GM21528 (cell line): ENCODE results near the gene FSTL3.
"Not testable (repeated sequence)": the region's sequence is repeated elsewhere in the genome, so short reads cannot be mapped to it uniquely, and the experiment has no call there.

Experiments used
- ATAC-seq: cut with Tn5 transposase; IDR thresholded peaks from one replicate; pipeline ENCODE4 v1.9.1; 2021; ENCODE audit warnings: mild to moderate bottlenecking, moderate library complexity; ENCODE audit not compliant: unreplicated experiment, low FRiP score

FSTL3 gene

GRCh38 chr19:680287-681028 is 4.3 kb downstream of the FSTL3 start:
- peak; percentile 63 for ATAC-seq

GRCh38 chr19:681029-682019 is 5.1 kb downstream of the FSTL3 start:
- no peak for ATAC-seq

- ATAC-seq: no peak
Measured at GRCh38 chr19:682678-683320, 6.6 kb downstream of the FSTL3 start.

GRCh38 chr19:685454-685931 is 9.3 kb downstream of the FSTL3 start:
- ATAC-seq: no peak

GRCh38 chr19:686589-687297 is 10.6 kb downstream of the FSTL3 start:
- no peak for ATAC-seq

GRCh38 chr19:687569-688166 is 11.5 kb downstream of the FSTL3 start:
- no peak for ATAC-seq

GRCh38 chr19:688214-688613 is 12.0 kb downstream of the FSTL3 start:
- ATAC-seq: no peak

GRCh38 chr19:688992-689391 is 12.8 kb downstream of the FSTL3 start:
- no peak for ATAC-seq

- no peak for ATAC-seq
Measured at GRCh38 chr19:690203-690602, 14.0 kb downstream of the FSTL3 start.

GRCh38 chr19:694481-695351 is 18.5 kb downstream of the FSTL3 start:
- no peak for ATAC-seq

- ATAC-seq: no peak
Measured at GRCh38 chr19:695352-695949, 19.3 kb downstream of the FSTL3 start, which contains the start of gene PRSS57. Gene PRSS57 (minus strand): TSS chr19:695452. CDS start chr19:695430, 22 bp downstream.

GRCh38 chr19:698529-698928 is 22.3 kb downstream of the FSTL3 start:
- not testable (repeated sequence) for ATAC-seq

- ATAC-seq: not testable (repeated sequence)
Measured at GRCh38 chr19:699885-700284, 23.7 kb downstream of the FSTL3 start.

- ATAC-seq: not testable (repeated sequence)
Measured at GRCh38 chr19:702847-703246, 26.7 kb downstream of the FSTL3 start.

- ATAC-seq: no peak
Measured at GRCh38 chr19:703329-703650, 27.1 kb downstream of the FSTL3 start.

GRCh38 chr19:703651-704446 is 27.7 kb downstream of the FSTL3 start:
- no peak for ATAC-seq

- ATAC-seq: no peak
Measured at GRCh38 chr19:704447-704741, 28.2 kb downstream of the FSTL3 start.
